WTC11 (cell line): ENCODE measurements around the gene CHRM4. TPM values are rescaled to one million over a fixed set of nuclear protein-coding genes. Genes with fewer than 3 reads are reported as not detected.
A peak's percentile ranks its signal among the peaks of the same experiment; 100 is the strongest.

Experiments used
- ATAC-seq: fragments of 200-7000 bp; cut with Tn5 transposase; 2 replicates; pipeline ENCODE4 v1.10.0; 2021; ENCODE audit warnings: mild to moderate bottlenecking, moderate library complexity
- CTCF ChIA-PET: fragments of 300-600 bp; sonication (Branson Sonifier 250); formaldehyde crosslinking; loops from one replicate; lab custom pipeline; 2021; ENCODE audit warnings: antibody characterized with exemption; lab: Charles Lee
- POLR2A ChIA-PET: fragments of 350-600 bp; sonication (Branson Sonifier 250); formaldehyde crosslinking; loops from one replicate; lab custom pipeline; 2021; ENCODE audit warnings: antibody characterized with exemption; lab: Charles Lee
- DNase-seq: peaks from one replicate; pipeline ENCODE4 v3.0.0; 2021; ENCODE audit warnings: low spot score
- H3K27ac Mint-ChIP-seq: 2 replicates; pipeline ENCODE4 v1.8.0; 2021; ENCODE audit warnings: mixed read lengths
- H3K27me3 Mint-ChIP-seq: 2 replicates; pipeline ENCODE4 v1.8.0; 2021; ENCODE audit warnings: low read depth, mild to moderate bottlenecking, moderate library complexity, mixed read lengths
- H3K36me3 Mint-ChIP-seq: 2 replicates; pipeline ENCODE4 v1.8.0; 2021; ENCODE audit warnings: mixed read lengths
- H3K4me1 Mint-ChIP-seq: 2 replicates; pipeline ENCODE4 v1.8.0; 2022; ENCODE audit warnings: mixed read lengths
- H3K4me3 Mint-ChIP-seq: 2 replicates; pipeline ENCODE4 v1.8.0; 2021; ENCODE audit warnings: mild to moderate bottlenecking, moderate library complexity, mixed read lengths
- H3K9me3 Mint-ChIP-seq: 2 replicates; pipeline ENCODE4 v1.8.0; 2021; ENCODE audit warnings: mixed read lengths
- ATF1 ChIP-seq: sonication (generic); formaldehyde crosslinking; IDR thresholded peaks from 2 replicates; pipeline ENCODE4 v1.8.1; 2023; ENCODE audit warnings: mild to moderate bottlenecking, moderate library complexity, missing genetic modification reagents
- EMX1 ChIP-seq: fragments of 250-450 bp; sonication (Bioruptor Pico); IDR thresholded peaks from 2 replicates; pipeline ENCODE4 v1.8.0; 2021; ENCODE audit warnings: mild to moderate bottlenecking
- ETV6 ChIP-seq: sonication (generic); formaldehyde crosslinking; IDR thresholded peaks from 2 replicates; pipeline ENCODE4 v1.8.1; 2022; ENCODE audit warnings: mild to moderate bottlenecking, missing genetic modification reagents
- FOXJ3 ChIP-seq: sonication (generic); formaldehyde crosslinking; IDR thresholded peaks from 2 replicates; pipeline ENCODE4 v1.9.0; 2021; ENCODE audit warnings: missing genetic modification reagents, mild to moderate bottlenecking, borderline replicate concordance
- GRHL2 ChIP-seq: fragments of 250-450 bp; sonication (Bioruptor Pico); IDR thresholded peaks from 2 replicates; pipeline ENCODE4 v1.8.0; 2022; ENCODE audit warnings: mild to moderate bottlenecking, moderate library complexity; ENCODE audit not compliant: insufficient replicate concordance, severe bottlenecking
- JAZF1 ChIP-seq: fragments of 250-450 bp; sonication (Bioruptor Pico); IDR thresholded peaks from 2 replicates; pipeline ENCODE4 v1.9.0; 2021; ENCODE audit warnings: moderate library complexity, mild to moderate bottlenecking, inconsistent platforms
- JUN ChIP-seq: sonication (generic); formaldehyde crosslinking; IDR thresholded peaks from 2 replicates; pipeline ENCODE4 v1.8.0; 2023; ENCODE audit warnings: mild to moderate bottlenecking, missing genetic modification reagents
- KAT7 ChIP-seq: sonication (generic); formaldehyde crosslinking; IDR thresholded peaks from 2 replicates; pipeline ENCODE4 v1.8.1; 2023; ENCODE audit warnings: missing genetic modification reagents, mild to moderate bottlenecking, borderline replicate concordance
- NR3C1 ChIP-seq: sonication (generic); formaldehyde crosslinking; conservative IDR thresholded peaks from 2 replicates; pipeline ENCODE4 v1.8.1; 2023; ENCODE audit warnings: low read depth, mild to moderate bottlenecking, missing genetic modification reagents
- RELA ChIP-seq: sonication (generic); formaldehyde crosslinking; IDR thresholded peaks from 2 replicates; pipeline ENCODE4 v1.8.1; 2022; ENCODE audit warnings: missing genetic modification reagents, mild to moderate bottlenecking, borderline replicate concordance
- TEAD1 ChIP-seq: sonication (generic); formaldehyde crosslinking; IDR thresholded peaks from 2 replicates; pipeline ENCODE4 v1.8.0; 2022; ENCODE audit warnings: mild to moderate bottlenecking, missing genetic modification reagents
- TP53 ChIP-seq: sonication (generic); formaldehyde crosslinking; IDR thresholded peaks from 2 replicates; pipeline ENCODE4 v1.8.1; 2023; ENCODE audit warnings: mild to moderate bottlenecking, missing genetic modification reagents
- ZNF219 ChIP-seq: sonication (generic); formaldehyde crosslinking; IDR thresholded peaks from 2 replicates; pipeline ENCODE4 v1.8.0; 2023; ENCODE audit warnings: missing genetic modification reagents, mild to moderate bottlenecking, borderline replicate concordance
- total RNA-seq: library from RNA; stranded (reverse); gene quantifications from 3 replicates; pipeline ENCODE4 v1.2.3, GENCODE V29; 2021
- TF ChIP-seq, protein P1 (sequence below): sonication (generic); formaldehyde crosslinking; IDR thresholded peaks from 2 replicates; pipeline ENCODE4 v1.8.1; 2022; ENCODE audit warnings: mild to moderate bottlenecking, missing genetic modification reagents, moderate library complexity, borderline replicate concordance
- TF ChIP-seq, protein P2 (sequence below): fragments of 250-450 bp; sonication (Bioruptor Pico); IDR thresholded peaks from 2 replicates; pipeline ENCODE4 v2.1.2; 2022; ENCODE audit warnings: mild to moderate bottlenecking, moderate library complexity
- TF ChIP-seq, protein P3 (sequence below): sonication (generic); formaldehyde crosslinking; IDR thresholded peaks from 2 replicates; pipeline ENCODE4 v1.8.0; 2022; ENCODE audit warnings: missing genetic modification reagents
- TF ChIP-seq, protein P4 (sequence below): sonication (generic); formaldehyde crosslinking; IDR thresholded peaks from 2 replicates; pipeline ENCODE4 v1.8.0; 2022; ENCODE audit warnings: mild to moderate bottlenecking, missing genetic modification reagents
- TF ChIP-seq, protein P5 (sequence below): sonication (generic); formaldehyde crosslinking; IDR thresholded peaks from 2 replicates; pipeline ENCODE4 v1.8.0; 2022; ENCODE audit warnings: mild to moderate bottlenecking, missing genetic modification reagents
- TF ChIP-seq, protein P6 (sequence below): fragments of 250-450 bp; sonication (Bioruptor Pico); IDR thresholded peaks from 2 replicates; pipeline ENCODE4 v1.9.0; 2021; ENCODE audit warnings: moderate library complexity, mild to moderate bottlenecking, inconsistent platforms, borderline replicate concordance
- TF ChIP-seq, protein P7 (sequence below): fragments of 250-450 bp; sonication (Bioruptor Pico); IDR thresholded peaks from 2 replicates; pipeline ENCODE4 v1.8.0; 2021; ENCODE audit warnings: mild to moderate bottlenecking
- TF ChIP-seq, protein P8 (sequence below): sonication (generic); formaldehyde crosslinking; IDR thresholded peaks from 2 replicates; pipeline ENCODE4 v1.8.1; 2023; ENCODE audit warnings: mild to moderate bottlenecking, missing genetic modification reagents

CHRM4 gene
- total RNA-seq, 1 experiment from 2014 or later, result 0.85 TPM

DNA sequence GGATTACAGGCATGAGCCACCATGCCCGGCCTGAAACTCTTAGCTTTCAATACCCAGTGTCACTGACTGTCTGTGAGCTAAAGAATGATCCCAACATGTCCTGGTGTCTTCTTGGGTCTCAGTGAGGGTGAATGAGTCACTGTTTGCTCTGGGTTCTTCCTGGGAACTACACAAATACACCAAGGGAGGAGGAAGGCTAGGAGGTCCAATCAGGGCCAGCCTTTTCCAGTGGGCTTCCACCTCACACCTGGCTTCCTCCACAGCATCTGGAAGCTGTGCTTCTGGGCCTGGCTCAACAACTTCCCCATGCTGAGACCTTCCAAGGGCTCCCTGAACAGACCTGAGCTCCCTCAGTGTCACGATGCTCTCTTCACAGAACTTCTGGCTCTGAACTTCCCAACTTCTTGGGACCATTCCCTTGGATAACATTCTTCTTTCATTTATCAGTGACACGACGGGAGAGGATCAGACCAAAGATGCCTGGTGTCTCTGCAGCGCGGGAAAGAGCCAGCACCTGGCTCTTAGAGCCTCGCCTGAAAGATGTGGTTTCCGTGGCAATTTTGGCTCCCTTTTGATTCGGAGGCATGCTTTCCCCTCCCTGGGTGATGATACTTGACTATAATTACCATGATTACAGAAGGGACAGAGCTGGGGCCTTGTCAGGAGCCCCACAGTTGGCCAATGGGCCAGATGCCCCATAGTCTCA lies 22.3 kb upstream of the CHRM4 start:
- H3K4me3 Mint-ChIP-seq, result no peak overlapping the region
- no peak for DNase-seq
- no peak for ATAC-seq
- H3K27ac Mint-ChIP-seq, result 0 out of 2 replicates have a peak overlapping the region, but pooled peaks have one; percentile 8
- no peaks in the 10 kb centered on the region for H3K9me3 Mint-ChIP-seq
- CTCF ChIA-PET, result interaction anchor here (0.9 to 1.3 kb wide), 4 partner anchors 22 to 204 kb away, joined by 3 to 4 read pairs (median 3); partner anchors contain the start of gene ATG13
- POLR2A ChIA-PET, result no interaction called here
- peaks cover 6% of the 10 kb centered on the region for H3K4me1 Mint-ChIP-seq
- peaks cover 11% of the 10 kb centered on the region for H3K36me3 Mint-ChIP-seq
- TF ChIP-seq, protein P1, sequence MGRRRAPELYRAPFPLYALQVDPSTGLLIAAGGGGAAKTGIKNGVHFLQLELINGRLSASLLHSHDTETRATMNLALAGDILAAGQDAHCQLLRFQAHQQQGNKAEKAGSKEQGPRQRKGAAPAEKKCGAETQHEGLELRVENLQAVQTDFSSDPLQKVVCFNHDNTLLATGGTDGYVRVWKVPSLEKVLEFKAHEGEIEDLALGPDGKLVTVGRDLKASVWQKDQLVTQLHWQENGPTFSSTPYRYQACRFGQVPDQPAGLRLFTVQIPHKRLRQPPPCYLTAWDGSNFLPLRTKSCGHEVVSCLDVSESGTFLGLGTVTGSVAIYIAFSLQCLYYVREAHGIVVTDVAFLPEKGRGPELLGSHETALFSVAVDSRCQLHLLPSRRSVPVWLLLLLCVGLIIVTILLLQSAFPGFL (CRISPR knock-in tag), result no peak
- TF ChIP-seq GRHL2 (CRISPR knock-in tag) (no peak), ATF1 (CRISPR knock-in tag) (no peak), TEAD1 (CRISPR knock-in tag) (no peak), KAT7 (no peak), ETV6 (CRISPR knock-in tag) (no peak), EMX1 (CRISPR knock-in tag) (no peak), TP53 (no peak), NR3C1 (CRISPR knock-in tag) (no peak), FOXJ3 (CRISPR knock-in tag) (no peak)
- TF ChIP-seq, protein P2, sequence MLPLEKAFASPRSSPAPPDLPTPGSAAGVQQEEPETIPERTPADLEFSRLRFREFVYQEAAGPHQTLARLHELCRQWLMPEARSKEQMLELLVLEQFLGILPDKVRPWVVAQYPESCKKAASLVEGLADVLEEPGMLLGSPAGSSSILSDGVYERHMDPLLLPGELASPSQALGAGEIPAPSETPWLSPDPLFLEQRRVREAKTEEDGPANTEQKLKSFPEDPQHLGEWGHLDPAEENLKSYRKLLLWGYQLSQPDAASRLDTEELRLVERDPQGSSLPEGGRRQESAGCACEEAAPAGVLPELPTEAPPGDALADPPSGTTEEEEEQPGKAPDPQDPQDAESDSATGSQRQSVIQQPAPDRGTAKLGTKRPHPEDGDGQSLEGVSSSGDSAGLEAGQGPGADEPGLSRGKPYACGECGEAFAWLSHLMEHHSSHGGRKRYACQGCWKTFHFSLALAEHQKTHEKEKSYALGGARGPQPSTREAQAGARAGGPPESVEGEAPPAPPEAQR (CRISPR knock-in tag), result no peak
- TF ChIP-seq, protein P3, sequence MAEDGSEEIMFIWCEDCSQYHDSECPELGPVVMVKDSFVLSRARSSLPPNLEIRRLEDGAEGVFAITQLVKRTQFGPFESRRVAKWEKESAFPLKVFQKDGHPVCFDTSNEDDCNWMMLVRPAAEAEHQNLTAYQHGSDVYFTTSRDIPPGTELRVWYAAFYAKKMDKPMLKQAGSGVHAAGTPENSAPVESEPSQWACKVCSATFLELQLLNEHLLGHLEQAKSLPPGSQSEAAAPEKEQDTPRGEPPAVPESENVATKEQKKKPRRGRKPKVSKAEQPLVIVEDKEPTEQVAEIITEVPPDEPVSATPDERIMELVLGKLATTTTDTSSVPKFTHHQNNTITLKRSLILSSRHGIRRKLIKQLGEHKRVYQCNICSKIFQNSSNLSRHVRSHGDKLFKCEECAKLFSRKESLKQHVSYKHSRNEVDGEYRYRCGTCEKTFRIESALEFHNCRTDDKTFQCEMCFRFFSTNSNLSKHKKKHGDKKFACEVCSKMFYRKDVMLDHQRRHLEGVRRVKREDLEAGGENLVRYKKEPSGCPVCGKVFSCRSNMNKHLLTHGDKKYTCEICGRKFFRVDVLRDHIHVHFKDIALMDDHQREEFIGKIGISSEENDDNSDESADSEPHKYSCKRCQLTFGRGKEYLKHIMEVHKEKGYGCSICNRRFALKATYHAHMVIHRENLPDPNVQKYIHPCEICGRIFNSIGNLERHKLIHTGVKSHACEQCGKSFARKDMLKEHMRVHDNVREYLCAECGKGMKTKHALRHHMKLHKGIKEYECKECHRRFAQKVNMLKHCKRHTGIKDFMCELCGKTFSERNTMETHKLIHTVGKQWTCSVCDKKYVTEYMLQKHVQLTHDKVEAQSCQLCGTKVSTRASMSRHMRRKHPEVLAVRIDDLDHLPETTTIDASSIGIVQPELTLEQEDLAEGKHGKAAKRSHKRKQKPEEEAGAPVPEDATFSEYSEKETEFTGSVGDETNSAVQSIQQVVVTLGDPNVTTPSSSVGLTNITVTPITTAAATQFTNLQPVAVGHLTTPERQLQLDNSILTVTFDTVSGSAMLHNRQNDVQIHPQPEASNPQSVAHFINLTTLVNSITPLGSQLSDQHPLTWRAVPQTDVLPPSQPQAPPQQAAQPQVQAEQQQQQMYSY (CRISPR knock-in tag), result no peak
- TF ChIP-seq, protein P4, sequence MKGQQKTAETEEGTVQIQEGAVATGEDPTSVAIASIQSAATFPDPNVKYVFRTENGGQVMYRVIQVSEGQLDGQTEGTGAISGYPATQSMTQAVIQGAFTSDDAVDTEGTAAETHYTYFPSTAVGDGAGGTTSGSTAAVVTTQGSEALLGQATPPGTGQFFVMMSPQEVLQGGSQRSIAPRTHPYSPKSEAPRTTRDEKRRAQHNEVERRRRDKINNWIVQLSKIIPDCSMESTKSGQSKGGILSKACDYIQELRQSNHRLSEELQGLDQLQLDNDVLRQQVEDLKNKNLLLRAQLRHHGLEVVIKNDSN (CRISPR knock-in tag), result no peak
- TF ChIP-seq, protein P5, sequence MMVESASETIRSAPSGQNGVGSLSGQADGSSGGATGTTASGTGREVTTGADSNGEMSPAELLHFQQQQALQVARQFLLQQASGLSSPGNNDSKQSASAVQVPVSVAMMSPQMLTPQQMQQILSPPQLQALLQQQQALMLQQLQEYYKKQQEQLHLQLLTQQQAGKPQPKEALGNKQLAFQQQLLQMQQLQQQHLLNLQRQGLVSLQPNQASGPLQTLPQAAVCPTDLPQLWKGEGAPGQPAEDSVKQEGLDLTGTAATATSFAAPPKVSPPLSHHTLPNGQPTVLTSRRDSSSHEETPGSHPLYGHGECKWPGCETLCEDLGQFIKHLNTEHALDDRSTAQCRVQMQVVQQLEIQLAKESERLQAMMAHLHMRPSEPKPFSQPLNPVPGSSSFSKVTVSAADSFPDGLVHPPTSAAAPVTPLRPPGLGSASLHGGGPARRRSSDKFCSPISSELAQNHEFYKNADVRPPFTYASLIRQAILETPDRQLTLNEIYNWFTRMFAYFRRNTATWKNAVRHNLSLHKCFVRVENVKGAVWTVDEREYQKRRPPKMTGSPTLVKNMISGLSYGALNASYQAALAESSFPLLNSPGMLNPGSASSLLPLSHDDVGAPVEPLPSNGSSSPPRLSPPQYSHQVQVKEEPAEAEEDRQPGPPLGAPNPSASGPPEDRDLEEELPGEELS (CRISPR knock-in tag), result no peak
- no peaks in the 10 kb centered on the region for H3K27me3 Mint-ChIP-seq

DNA sequence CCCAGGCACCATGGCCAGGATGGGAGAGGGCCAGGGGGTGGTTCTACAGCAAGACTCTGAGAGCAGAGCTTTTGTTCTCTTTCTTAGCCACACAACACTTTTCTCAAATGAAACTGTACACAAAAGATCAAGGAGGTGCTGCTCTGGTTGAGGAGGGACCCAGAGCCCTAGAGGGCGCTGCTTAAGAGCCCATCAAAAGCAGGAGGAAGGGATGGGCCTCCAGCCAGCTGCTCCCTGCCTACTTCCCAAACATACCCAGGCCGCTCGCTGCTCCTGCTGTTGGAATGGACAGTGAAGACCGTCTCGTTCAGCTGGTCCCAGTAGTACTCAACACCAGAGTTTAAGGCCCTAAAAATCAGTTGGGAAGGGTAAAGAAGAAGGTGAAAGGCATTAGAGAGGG lies 18.4 kb upstream of the CHRM4 start:
- H3K4me3 Mint-ChIP-seq, result no peak overlapping the region
- H3K27ac Mint-ChIP-seq, result no peak overlapping the region
- ChIA-PET POLR2A (interaction anchor here (0.6 to 0.9 kb wide), 2 partner anchors 14 to 31 kb away, joined by 3 to 4 read pairs; no protein-coding TSS in a partner anchor), CTCF (interaction anchor here (0.6 to 10.1 kb wide), 35 partner anchors 9 to 290 kb away, joined by 3 to 96 read pairs (median 4); partner anchors contain the start of genes ARHGAP1 and CHRM4)
- no peaks in the 10 kb centered on the region for H3K27me3 Mint-ChIP-seq
- peaks cover 18% of the 10 kb centered on the region for H3K36me3 Mint-ChIP-seq
- DNase-seq (peak; percentile 68), ATAC-seq (peak; percentile 95)
- H3K9me3 Mint-ChIP-seq, result no peaks in the 10 kb centered on the region
- no peaks in the 10 kb centered on the region for H3K4me1 Mint-ChIP-seq
- TF ChIP-seq ZNF219 (no peak), JUN (CRISPR knock-in tag) (no peak), NR3C1 (CRISPR knock-in tag) (no peak), RELA (CRISPR knock-in tag) (no peak), JAZF1 (CRISPR knock-in tag) (no peak)
- TF ChIP-seq, protein P6, sequence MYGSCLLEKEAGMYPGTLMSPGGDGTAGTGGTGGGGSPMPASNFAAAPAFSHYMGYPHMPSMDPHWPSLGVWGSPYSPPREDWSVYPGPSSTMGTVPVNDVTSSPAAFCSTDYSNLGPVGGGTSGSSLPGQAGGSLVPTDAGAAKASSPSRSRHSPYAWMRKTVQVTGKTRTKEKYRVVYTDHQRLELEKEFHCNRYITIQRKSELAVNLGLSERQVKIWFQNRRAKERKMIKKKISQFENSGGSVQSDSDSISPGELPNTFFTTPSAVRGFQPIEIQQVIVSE, result no peak
- TF ChIP-seq, protein P7, sequence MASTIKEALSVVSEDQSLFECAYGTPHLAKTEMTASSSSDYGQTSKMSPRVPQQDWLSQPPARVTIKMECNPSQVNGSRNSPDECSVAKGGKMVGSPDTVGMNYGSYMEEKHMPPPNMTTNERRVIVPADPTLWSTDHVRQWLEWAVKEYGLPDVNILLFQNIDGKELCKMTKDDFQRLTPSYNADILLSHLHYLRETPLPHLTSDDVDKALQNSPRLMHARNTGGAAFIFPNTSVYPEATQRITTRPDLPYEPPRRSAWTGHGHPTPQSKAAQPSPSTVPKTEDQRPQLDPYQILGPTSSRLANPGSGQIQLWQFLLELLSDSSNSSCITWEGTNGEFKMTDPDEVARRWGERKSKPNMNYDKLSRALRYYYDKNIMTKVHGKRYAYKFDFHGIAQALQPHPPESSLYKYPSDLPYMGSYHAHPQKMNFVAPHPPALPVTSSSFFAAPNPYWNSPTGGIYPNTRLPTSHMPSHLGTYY (CRISPR knock-in tag), result no peak
- TF ChIP-seq, protein P8, sequence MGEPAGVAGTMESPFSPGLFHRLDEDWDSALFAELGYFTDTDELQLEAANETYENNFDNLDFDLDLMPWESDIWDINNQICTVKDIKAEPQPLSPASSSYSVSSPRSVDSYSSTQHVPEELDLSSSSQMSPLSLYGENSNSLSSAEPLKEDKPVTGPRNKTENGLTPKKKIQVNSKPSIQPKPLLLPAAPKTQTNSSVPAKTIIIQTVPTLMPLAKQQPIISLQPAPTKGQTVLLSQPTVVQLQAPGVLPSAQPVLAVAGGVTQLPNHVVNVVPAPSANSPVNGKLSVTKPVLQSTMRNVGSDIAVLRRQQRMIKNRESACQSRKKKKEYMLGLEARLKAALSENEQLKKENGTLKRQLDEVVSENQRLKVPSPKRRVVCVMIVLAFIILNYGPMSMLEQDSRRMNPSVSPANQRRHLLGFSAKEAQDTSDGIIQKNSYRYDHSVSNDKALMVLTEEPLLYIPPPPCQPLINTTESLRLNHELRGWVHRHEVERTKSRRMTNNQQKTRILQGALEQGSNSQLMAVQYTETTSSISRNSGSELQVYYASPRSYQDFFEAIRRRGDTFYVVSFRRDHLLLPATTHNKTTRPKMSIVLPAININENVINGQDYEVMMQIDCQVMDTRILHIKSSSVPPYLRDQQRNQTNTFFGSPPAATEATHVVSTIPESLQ (CRISPR knock-in tag), result no peak
